CD4-positive, alpha-beta T cell treated with Interleukin-1 beta for 1 hour (primary cell): ENCODE measurements around the gene ACVR2A.

Experiments used
- DNase-seq, 2 donors: peaks; one replicate each; pipeline ENCODE4 v3.0.0-alpha.2; 2020 to 2022

The ACVR2A gene

GRCh38 chr2:147927053-147927588 lies 82.3 kb downstream of the ACVR2A start:
- DNase-seq: no peak

- no peak for DNase-seq
These were observed 89.1 kb downstream of the ACVR2A start for GRCh38 chr2:147933931-147934330.

GRCh38 chr2:147934881-147935620 lies 90.2 kb downstream of the ACVR2A start:
- no peak for DNase-seq

GRCh38 chr2:147937744-147938349 lies 93.0 kb downstream of the ACVR2A start:
- peak in 1 of 2 donors; percentile 24 for DNase-seq

- DNase-seq: no peak
These were observed 94.5 kb downstream of the ACVR2A start for GRCh38 chr2:147939313-147939712.

GRCh38 chr2:147945660-147946059 lies 100.8 kb downstream of the ACVR2A start:
- no peak for DNase-seq

GRCh38 chr2:147952118-147952517 lies 107.3 kb downstream of the ACVR2A start:
- DNase-seq: no peak

GRCh38 chr2:147968571-147968970 lies 123.7 kb downstream of the ACVR2A start:
- DNase-seq: no peak

GRCh38 chr2:147976102-147976501 lies 131.3 kb downstream of the ACVR2A start:
- no peak for DNase-seq

GRCh38 chr2:147977679-147978078 lies 132.8 kb downstream of the ACVR2A start:
- no peak for DNase-seq
